WERI-Rb-1 (cell line): ENCODE data around the gene PARVA.

ENCODE experiments used
- DNase-seq: peaks from one replicate; pipeline ENCODE4 v3.0.0-alpha.2; 2020
- H3K27ac ChIP-seq: fragments of 250-450 bp; sonication (Bioruptor Pico); 2 replicates; pipeline ENCODE4 v1.5.1; 2020; ENCODE audit warnings: mild to moderate bottlenecking, moderate library complexity
- H3K27me3 ChIP-seq: fragments of 250-450 bp; sonication (Bioruptor Pico); 2 replicates; pipeline ENCODE4 v1.5.1; 2021; ENCODE audit warnings: mild to moderate bottlenecking, low read depth, moderate library complexity; ENCODE audit not compliant: insufficient read depth, severe bottlenecking
- H3K36me3 ChIP-seq: fragments of 250-450 bp; sonication (Bioruptor Pico); 2 replicates; pipeline ENCODE4 v1.5.1; 2020; ENCODE audit warnings: mild to moderate bottlenecking, moderate library complexity
- H3K4me3 ChIP-seq: 2 replicates; pipeline ENCODE4 v1.5.1; 2011; ENCODE audit warnings: low read depth, mild to moderate bottlenecking, control low read depth, low read length
- H3K9me3 ChIP-seq: fragments of 250-450 bp; sonication (Bioruptor Pico); 2 replicates; pipeline ENCODE4 v1.5.1; 2021; ENCODE audit warnings: mild to moderate bottlenecking, moderate library complexity; ENCODE audit not compliant: severe bottlenecking
- TF ChIP-seq, protein P1 (sequence below): IDR thresholded peaks from 2 replicates; pipeline ENCODE4 v1.5.1; 2011; ENCODE audit warnings: low read depth, mild to moderate bottlenecking, control low read depth, inconsistent platforms, low read length

Gene PARVA

GRCh38 chr11:12512826-12513395 is 135.5 kb downstream of the PARVA start:
- no peaks in the 10 kb centered on the region for H3K27me3 ChIP-seq
- TF ChIP-seq, protein P1, sequence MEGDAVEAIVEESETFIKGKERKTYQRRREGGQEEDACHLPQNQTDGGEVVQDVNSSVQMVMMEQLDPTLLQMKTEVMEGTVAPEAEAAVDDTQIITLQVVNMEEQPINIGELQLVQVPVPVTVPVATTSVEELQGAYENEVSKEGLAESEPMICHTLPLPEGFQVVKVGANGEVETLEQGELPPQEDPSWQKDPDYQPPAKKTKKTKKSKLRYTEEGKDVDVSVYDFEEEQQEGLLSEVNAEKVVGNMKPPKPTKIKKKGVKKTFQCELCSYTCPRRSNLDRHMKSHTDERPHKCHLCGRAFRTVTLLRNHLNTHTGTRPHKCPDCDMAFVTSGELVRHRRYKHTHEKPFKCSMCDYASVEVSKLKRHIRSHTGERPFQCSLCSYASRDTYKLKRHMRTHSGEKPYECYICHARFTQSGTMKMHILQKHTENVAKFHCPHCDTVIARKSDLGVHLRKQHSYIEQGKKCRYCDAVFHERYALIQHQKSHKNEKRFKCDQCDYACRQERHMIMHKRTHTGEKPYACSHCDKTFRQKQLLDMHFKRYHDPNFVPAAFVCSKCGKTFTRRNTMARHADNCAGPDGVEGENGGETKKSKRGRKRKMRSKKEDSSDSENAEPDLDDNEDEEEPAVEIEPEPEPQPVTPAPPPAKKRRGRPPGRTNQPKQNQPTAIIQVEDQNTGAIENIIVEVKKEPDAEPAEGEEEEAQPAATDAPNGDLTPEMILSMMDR, result no peak
- H3K27ac ChIP-seq, result no peak overlapping the region
- no peak overlapping the region for H3K4me3 ChIP-seq
- DNase-seq, result no peak
- H3K9me3 ChIP-seq, result no peaks in the 10 kb centered on the region
- no peaks in the 10 kb centered on the region for H3K36me3 ChIP-seq

DNA sequence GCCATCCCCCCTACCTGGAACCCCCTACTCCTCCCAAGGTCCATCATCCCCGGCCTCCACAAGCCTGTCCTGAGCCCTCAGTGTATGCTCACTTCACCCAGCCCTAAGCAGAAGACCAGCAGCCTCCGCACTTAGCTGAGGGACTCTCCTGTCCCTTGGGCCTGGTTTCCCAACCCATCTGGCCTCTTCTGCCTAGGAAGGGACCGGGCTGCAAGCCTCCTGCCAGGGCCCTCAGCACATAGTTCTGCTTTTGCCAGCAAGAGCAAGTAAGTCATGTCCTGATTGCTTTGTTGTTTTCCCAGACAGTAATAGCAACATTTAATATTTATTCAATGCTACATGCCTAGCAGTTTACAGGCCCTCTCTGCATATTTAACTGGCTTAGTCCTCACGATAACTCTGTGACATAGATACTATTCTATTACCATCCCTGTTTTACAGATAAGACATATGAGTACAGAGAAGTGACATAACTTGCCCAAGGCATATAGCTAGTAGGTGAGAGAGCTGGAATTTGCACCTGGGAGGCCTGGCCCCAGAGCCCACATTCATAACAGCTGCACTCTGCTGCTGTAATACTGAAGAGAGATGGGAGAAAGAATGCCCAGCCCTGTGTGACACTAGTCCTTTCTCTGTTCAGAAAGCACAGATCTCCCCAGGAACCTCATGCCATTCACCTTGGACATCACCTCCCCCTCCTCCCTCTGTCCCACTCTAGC is 139.2 kb downstream of the PARVA start:
- no peak overlapping the region for H3K4me3 ChIP-seq
- H3K9me3 ChIP-seq, result no peaks in the 10 kb centered on the region
- H3K27ac ChIP-seq, result no peak overlapping the region
- H3K36me3 ChIP-seq, result no peaks in the 10 kb centered on the region
- no peaks in the 10 kb centered on the region for H3K27me3 ChIP-seq
- TF ChIP-seq, protein P1, result no peak
- no peak for DNase-seq

DNA sequence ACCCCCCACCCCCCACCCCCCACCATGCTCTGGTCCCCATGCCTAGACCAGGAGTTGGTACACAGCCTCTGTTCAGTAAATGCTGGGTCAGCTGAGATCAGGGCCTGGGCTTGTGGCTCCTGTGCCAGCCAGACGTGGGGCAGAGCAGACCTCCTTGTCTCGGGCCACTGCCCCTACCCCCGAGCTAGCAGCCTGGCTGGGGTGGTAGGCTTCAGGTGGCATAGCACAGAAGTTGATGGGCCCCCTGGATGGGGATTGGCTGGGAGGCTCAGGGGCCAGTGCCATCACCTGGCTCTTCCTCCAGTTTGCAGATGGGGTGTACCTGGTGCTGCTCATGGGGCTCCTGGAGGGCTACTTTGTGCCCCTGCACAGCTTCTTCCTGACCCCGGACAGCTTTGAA is 139.9 kb downstream of the PARVA start:
- no peaks in the 10 kb centered on the region for H3K9me3 ChIP-seq
- H3K36me3 ChIP-seq, result no peaks in the 10 kb centered on the region
- H3K4me3 ChIP-seq, result no peak overlapping the region
- TF ChIP-seq, protein P1, result no peak
- H3K27me3 ChIP-seq, result no peaks in the 10 kb centered on the region
- no peak for DNase-seq
- H3K27ac ChIP-seq, result no peak overlapping the region

DNA sequence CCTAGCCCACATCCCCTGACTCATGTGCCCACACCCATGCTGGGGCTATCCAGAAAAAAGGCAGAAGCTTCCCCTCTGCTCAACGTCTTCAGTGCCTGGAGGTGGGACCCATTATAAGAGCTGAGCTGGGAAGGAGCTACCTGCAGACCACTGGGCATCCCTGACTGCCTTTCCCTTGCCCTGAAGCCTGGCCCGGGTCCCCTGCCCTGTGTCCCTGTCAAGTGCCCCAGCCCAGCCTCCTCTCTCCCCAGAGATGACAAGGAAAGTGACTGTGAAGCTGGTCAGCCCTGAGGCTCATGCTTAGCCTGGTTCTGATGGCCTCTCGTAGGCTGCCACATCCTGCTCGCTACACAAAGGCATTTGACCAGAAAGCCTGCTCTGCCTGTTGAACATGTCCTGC is 140.4 kb downstream of the PARVA start:
- no peak for DNase-seq
- Histone ChIP-seq H3K27ac (no peak overlapping the region), H3K27me3 (no peaks in the 10 kb centered on the region), H3K9me3 (no peaks in the 10 kb centered on the region), H3K36me3 (no peaks in the 10 kb centered on the region), H3K4me3 (no peak overlapping the region)
- TF ChIP-seq, protein P1, result no peak

GRCh38 chr11:12518606-12519385 is 141.4 kb downstream of the PARVA start:
- H3K36me3 ChIP-seq, result no peaks in the 10 kb centered on the region
- no peak overlapping the region for H3K27ac ChIP-seq
- no peak for DNase-seq
- no peaks in the 10 kb centered on the region for H3K9me3 ChIP-seq
- H3K4me3 ChIP-seq, result no peak overlapping the region
- TF ChIP-seq, protein P1, result no peak
- no peaks in the 10 kb centered on the region for H3K27me3 ChIP-seq
